ENCODE measurements around the gene DOCK9. TPM values are rescaled to one million over a fixed set of nuclear protein-coding genes. Genes with fewer than 3 reads are reported as not detected.

Gene DOCK9
- total RNA-seq, 2 experiments from 2014 or later, result 33.4 to 36.9 TPM

DNA sequence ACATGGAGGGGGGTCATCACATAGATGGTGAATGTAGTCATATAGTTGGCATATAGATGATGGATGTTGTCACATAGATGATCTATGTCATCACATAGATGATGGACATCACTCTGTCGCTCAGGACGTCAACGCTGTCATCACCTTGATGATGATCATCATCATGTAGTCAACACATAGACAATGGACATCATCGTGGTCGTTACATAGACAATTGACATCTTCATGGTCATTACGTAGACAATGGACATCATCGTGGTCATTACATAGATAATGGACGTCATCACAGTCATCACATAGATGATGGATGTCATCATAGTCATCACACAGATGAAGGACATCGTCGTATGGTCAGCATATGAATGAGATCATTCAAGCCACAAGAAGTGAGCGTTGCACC lies 196.8 kb downstream of the DOCK9 start:
- ATAC-seq (no peak), DNase-seq (no peak)
- CTCF ChIA-PET, result no interaction called here
- Mint-ChIP-seq H3K4me3 (no peak overlapping the region), H3K27me3 (peaks cover 15% of the 10 kb centered on the region), H3K4me1 (ENCODE audit: low read depth) (no peaks in the 10 kb centered on the region), H3K27ac (no peak overlapping the region), H3K9me3 (no peaks in the 10 kb centered on the region), H3K36me3 (ENCODE audit: low read depth) (no peaks in the 10 kb centered on the region)
- intact Hi-C loops (cut with micrococcal nuclease), result no loop called here
- POLR2A ChIA-PET, result no interaction called here
- TF ChIP-seq, protein P1, sequence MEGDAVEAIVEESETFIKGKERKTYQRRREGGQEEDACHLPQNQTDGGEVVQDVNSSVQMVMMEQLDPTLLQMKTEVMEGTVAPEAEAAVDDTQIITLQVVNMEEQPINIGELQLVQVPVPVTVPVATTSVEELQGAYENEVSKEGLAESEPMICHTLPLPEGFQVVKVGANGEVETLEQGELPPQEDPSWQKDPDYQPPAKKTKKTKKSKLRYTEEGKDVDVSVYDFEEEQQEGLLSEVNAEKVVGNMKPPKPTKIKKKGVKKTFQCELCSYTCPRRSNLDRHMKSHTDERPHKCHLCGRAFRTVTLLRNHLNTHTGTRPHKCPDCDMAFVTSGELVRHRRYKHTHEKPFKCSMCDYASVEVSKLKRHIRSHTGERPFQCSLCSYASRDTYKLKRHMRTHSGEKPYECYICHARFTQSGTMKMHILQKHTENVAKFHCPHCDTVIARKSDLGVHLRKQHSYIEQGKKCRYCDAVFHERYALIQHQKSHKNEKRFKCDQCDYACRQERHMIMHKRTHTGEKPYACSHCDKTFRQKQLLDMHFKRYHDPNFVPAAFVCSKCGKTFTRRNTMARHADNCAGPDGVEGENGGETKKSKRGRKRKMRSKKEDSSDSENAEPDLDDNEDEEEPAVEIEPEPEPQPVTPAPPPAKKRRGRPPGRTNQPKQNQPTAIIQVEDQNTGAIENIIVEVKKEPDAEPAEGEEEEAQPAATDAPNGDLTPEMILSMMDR (IDR thresholded peaks at IDR 0.05), result no peak

DNA sequence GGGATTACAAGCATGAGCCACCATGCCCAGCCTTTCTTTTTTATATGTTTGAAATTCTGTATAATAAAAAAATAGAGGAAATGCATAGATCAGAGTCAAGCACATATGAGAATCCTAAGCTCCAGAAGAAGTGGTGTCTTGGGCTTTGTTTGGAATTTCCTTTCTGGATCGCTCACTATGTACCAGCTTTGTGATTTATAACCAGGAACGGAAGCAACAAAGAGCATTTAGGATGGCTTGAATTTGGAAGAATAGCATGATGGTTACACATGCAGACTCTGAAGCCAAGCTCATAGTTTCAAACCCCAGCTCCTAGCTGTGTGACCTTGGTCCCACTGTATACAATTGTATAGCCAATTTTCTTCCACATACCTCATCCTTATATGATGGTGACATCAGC lies 197.4 kb downstream of the DOCK9 start:
- Mint-ChIP-seq H3K36me3 (ENCODE audit: low read depth) (no peaks in the 10 kb centered on the region), H3K27ac (no peak overlapping the region), H3K4me3 (no peak overlapping the region), H3K27me3 (peaks cover 15% of the 10 kb centered on the region), H3K4me1 (ENCODE audit: low read depth) (no peaks in the 10 kb centered on the region), H3K9me3 (no peaks in the 10 kb centered on the region)
- CTCF ChIA-PET, result no interaction called here
- ATAC-seq (no peak), DNase-seq (no peak)
- POLR2A ChIA-PET, result no interaction called here
- intact Hi-C loops (cut with micrococcal nuclease), result no loop called here
- TF ChIP-seq, protein P1 (IDR thresholded peaks at IDR 0.05), result no peak

DNA sequence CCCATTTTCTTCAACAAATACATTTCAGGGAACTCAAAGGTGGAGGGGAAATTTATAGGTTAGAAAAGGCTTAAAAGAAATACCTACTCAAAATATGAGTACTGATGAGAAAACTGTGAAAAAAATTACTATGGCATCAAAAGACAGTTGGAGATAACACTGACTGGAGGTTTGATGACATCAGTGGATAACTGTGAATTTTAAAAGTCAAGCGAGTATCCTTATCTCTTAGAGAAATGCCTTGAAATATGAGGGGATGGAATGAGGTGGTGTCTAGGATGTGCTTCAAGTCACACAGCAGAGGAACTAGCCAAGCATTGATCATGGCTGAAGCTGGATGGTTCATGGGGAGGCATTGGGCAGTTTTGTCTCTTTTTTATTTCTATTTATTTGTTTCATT lies 198.2 kb downstream of the DOCK9 start:
- POLR2A ChIA-PET, result no interaction called here
- Mint-ChIP-seq H3K9me3 (no peaks in the 10 kb centered on the region), H3K27ac (no peak overlapping the region), H3K4me1 (ENCODE audit: low read depth) (no peaks in the 10 kb centered on the region), H3K36me3 (ENCODE audit: low read depth) (no peaks in the 10 kb centered on the region), H3K4me3 (no peak overlapping the region), H3K27me3 (peaks cover 15% of the 10 kb centered on the region)
- CTCF ChIA-PET, result no interaction called here
- intact Hi-C loops (cut with micrococcal nuclease), result no loop called here
- ATAC-seq (no peak), DNase-seq (no peak)
- TF ChIP-seq, protein P1 (IDR thresholded peaks at IDR 0.05), result no peak

DNA sequence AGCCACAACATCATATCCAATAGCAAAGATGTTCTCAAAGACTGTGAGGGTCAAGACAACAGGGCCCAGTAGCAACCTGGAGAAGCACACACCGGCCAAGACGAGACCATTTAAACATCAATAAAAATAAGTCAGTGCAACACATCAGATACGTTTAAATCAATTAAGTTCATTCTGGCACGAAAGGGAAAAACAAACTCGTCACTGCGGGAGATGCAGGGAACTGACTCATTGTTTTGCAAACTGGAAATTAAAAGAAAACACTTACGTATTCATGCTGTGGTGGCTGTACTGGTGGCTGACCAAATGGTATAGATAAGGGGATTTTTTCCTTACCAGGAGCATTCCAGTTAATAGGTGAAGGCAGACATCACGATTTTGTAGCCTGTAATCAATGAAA lies 199.1 kb downstream of the DOCK9 start:
- ATAC-seq (no peak), DNase-seq (no peak)
- Mint-ChIP-seq H3K4me1 (ENCODE audit: low read depth) (no peaks in the 10 kb centered on the region), H3K27ac (no peak overlapping the region), H3K4me3 (no peak overlapping the region), H3K9me3 (no peaks in the 10 kb centered on the region), H3K27me3 (peaks cover 15% of the 10 kb centered on the region), H3K36me3 (ENCODE audit: low read depth) (no peaks in the 10 kb centered on the region)
- CTCF ChIA-PET, result no interaction called here
- TF ChIP-seq, protein P1 (IDR thresholded peaks at IDR 0.05), result no peak
- intact Hi-C loops (cut with micrococcal nuclease), result no loop called here
- POLR2A ChIA-PET, result no interaction called here

DNA sequence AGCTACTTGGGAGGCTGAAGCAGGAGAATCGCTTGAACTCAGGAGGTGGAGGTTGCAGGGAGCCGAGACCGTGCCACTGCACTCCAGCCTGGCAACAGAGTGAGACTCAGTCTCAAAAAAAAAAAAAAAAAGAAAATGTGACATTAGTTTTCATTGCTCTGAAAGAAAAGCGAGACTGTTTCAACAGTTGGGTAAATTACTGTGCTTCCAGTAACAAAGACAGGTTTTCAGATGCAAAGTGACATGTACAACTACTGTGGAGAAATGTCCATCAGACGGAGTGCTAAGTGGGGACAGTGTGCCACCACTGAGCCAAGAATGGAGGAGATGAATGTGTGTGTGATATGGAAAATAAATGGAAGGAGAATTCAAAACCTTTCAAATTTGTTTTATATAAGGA lies 201.2 kb downstream of the DOCK9 start:
- DNase-seq (no peak), ATAC-seq (no peak)
- POLR2A ChIA-PET, result no interaction called here
- no peaks in the 10 kb centered on the region for H3K4me1 Mint-ChIP-seq (ENCODE audit: low read depth)
- TF ChIP-seq, protein P1 (IDR thresholded peaks at IDR 0.05), result no peak
- H3K4me3 Mint-ChIP-seq, result no peak overlapping the region
- no peaks in the 10 kb centered on the region for H3K36me3 Mint-ChIP-seq (ENCODE audit: low read depth)
- intact Hi-C loops (cut with micrococcal nuclease), result no loop called here
- no peak overlapping the region for H3K27ac Mint-ChIP-seq
- H3K9me3 Mint-ChIP-seq, result no peaks in the 10 kb centered on the region
- CTCF ChIA-PET, result no interaction called here
- peaks cover 15% of the 10 kb centered on the region for H3K27me3 Mint-ChIP-seq

Measured in activated CD8-positive, alpha-beta T cell treated with anti-CD3 and anti-CD28 coated beads for 36 hours (primary cell).